ENCODE data around the gene HDAC2. TPM values are rescaled to one million over a fixed set of nuclear protein-coding genes. Genes with fewer than 3 reads are reported as not detected.
A peak's percentile ranks its signal among the peaks of the same experiment; 100 is the strongest.
"Not testable (repeated sequence)": the region's sequence is repeated elsewhere in the genome, so short reads cannot be mapped to it uniquely, and the experiment has no call there.

The HDAC2 gene
- total RNA-seq, 1 donor from 2014 or later, result 91.2 TPM

DNA sequence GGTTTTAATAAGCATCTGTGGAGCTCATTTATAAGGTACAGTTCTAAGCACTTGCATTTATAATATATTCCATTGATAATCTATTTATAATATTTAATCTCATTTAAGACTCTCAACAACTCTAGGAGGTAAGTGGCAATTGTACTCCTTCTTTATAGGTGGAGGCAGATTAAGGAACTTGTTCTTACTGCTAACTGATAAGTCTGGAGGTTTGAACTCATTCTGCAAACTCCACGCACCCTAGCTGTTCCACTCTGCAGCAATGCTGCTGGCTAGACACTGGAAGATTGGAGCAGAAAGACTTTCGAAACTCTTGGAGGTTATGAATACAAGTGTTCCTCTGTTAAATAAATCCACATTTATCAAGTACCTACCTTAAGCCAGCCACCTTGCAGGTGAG lies 793 bp upstream of the HDAC2 start:
- no peak for DNase-seq

- peak; percentile 80 for DNase-seq
These were observed 802 bp downstream of the HDAC2 start for GRCh38 chr6:113969888-113970804.

DNA sequence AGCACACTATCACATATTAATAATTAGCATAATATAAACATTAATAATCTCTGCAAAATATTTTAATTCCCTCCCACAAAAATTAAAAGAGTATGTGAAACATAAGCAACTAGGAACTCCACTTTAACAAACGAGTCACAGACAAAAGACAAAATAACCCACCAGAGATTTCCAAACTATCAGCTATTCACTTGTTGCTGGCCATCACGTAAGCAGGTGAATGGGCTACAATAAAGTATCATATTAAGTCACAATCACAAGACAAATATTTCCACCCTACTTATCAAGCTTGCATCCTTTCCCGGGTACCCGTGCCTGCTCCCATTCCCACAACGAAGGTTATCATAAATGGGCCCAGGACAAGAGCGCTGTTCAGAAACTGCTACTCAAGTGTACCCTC lies 2.5 kb downstream of the HDAC2 start:
- no peak for DNase-seq

GRCh38 chr6:113967777-113968176 lies 3.2 kb downstream of the HDAC2 start:
- DNase-seq, result no peak

DNA sequence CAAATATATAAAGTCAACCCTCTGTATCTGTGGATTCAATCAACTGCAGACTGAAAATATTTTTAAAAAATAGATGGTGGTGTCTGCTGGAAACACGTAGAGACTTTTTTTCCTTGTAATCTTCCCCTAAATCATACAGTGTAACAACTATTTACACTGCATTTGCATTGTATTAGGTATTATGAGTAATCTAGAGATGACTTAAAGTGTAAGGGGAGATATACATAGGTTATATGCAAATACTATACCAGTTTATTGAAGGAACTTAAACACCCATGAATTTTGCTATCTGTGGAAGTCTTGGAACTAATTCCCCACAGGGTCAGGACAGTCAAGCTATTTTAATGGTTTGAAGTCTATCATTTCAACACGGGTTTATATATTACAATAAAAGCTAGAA lies 10.2 kb downstream of the HDAC2 start:
- DNase-seq, result no peak

DNA sequence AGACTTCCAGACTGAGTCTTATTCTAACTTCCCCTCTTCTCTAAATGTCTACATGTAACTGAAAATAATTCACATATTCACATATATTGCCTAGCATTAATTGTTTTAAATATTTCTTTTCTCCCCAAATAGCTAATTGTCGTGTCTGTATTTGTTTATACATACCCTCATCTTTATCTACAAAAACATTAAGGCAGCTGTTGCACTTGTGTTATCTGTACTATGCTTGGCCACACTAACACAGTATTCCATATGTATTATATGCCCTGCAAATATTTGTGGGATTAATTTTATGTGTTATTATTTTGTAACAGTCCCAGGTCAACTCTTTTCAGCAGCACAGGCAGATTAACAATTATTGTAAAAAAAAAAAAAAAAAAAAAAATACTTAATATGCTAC lies 11.7 kb downstream of the HDAC2 start:
- DNase-seq, result no peak

DNA sequence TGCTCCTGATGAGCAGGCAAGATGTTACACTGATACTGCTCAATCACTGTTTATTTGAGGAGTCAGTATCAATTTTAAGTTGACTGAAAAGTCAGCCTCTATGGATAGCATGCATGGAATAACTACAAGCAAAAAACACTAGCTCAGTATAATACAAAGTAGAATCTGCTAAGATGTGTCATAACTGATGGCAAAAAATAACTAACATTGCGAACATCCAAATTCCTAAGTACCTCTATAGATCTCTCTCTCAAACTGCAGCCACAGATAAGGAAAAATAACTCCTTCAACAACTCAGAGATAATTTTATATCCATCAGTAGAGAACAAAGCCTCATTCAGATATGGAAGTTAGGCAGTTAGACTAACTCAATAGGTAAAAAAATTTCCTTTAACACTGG lies 16.3 kb downstream of the HDAC2 start:
- no peak for DNase-seq

- DNase-seq, result no peak
These were observed 17.6 kb downstream of the HDAC2 start for GRCh38 chr6:113953346-113953745.

DNA sequence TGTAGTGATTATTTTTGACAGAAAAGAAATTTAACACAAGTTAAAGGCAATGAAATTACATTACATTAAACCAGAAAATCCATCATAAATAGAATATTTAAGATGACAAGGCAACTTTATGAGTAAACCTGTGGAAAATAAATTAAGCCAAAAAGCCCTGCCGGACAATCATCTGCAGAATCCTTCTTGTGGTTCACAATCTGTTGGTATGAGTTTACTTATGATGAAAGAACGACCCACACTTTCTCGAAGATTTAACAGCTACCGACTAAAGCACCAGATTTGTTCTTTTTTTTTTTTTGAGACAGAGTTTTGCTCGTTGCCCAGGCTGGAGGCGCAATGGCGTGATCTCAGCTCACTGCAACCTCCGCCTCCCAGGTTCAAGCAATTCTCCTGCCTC lies 21.4 kb downstream of the HDAC2 start:
- DNase-seq, result no peak

DNA sequence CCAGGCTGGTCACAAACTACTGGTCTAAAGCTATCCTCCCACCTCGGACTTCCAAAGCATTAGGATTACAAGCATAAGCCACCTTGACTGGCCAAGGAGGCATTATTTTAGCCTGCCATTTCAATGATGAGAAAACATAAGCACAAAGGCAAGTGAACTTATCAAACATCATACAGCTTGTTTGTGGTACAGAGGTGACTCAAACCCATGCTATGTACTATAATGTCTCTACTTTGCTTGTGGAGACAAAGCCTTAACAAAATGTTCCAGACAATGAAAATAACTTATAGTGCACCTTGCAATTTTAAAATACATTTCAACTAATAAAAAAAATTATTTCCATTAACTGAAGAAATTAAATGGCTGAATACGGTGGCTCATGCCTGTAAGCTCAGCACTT lies 26.2 kb downstream of the HDAC2 start:
- DNase-seq, result no peak

- DNase-seq, result no peak
These were observed 31.1 kb downstream of the HDAC2 start for GRCh38 chr6:113939825-113940224.

GRCh38 chr6:113936093-113936934 lies 34.6 kb downstream of the HDAC2 start:
- peak; percentile 82 for DNase-seq

- no peak for DNase-seq
These were observed 36.8 kb downstream of the HDAC2 start for GRCh38 chr6:113934101-113934500.

- not testable (repeated sequence) for DNase-seq
These were observed 39.0 kb downstream of the HDAC2 start for GRCh38 chr6:113931907-113932306.

DNA sequence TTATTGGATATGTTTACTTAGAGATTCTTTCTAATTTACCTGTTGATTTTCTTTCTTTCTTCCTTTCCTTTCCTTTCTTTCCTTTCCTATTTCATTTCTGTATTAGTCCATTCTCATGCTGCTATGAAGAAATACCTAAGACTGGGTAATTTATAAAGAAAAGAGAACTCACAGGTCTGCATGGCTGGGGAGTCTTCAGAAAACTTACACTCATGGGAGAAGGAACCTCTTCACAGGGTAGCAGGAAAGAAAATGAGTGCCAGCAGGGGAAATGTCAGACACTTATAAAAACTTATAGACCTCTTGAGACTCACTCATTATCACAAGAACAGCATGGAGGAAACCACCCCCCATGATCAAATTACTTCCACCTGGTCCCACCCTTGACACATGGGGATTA lies 40.8 kb downstream of the HDAC2 start:
- no peak for DNase-seq

DNA sequence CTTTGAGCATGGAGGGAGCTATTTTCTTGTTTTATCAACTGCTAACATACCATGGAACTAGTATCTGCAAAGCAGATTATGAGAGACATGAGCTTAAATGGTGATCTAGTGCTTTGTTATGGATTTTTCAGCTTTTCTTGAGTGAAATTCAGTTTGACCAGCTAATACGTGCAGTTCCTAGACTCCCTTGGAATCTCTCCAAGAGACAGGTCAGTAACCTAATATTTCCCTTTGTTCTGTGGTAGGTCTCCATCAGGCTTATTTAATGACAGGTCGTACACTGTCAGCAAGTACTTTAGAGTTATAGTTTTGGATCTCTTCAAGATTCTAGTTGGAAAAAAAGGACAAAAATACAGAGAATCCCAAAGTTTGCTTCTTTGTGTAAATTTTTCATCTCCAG lies 43.9 kb downstream of the HDAC2 start:
- no peak for DNase-seq

GRCh38 chr6:113925378-113925777 lies 45.6 kb downstream of the HDAC2 start:
- no peak for DNase-seq

DNA sequence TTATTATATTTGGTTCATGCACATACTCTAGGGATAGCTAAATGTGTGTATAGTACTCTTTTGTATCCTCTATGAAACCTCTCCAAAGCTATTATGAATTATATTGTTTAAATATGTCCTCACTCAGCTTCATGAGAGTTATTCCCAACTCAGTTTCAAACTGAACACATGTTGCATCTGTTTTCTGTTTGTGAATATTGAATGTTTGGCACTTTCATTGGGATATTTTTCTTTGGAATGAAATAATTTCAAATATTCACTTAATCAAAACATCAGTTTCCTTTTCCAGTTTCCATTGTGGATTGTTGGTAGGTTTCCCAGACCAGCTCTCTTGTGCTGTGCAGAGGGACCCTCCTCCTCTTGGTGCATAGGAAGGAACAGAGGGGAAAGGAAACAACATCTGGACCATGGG lies 46.6 kb downstream of the HDAC2 start:
- DNase-seq, result peak; percentile 98

GRCh38 chr6:113923526-113923925 lies 47.4 kb downstream of the HDAC2 start:
- DNase-seq, result peak; percentile 84

DNA sequence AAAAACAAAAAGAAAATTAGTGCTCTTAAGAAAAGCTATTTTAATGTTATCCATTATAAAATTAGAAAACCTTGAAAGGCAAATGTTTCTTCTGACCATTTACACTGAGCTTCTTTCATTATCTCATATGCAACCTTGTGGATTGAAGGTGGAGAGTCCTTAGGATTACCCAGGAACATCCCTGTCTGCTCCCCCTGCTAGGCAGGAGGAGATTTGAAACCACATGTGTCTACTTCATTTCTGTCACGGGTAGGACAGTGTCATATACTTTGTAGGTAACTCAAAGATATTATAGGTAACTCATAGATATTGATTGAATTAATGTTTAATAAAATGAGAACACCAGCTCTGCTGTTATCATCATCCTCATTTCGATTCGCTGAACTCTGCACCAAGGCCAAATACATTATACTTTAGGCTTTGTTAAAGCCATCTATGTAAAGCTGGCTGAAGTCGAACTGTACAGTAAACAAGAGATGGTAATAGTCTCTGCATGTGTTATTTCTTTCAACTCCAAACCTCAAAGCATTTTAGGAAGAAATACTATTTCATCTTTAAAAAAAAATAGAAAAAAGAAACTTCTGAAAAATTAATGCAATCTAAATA lies 49.5 kb downstream of the HDAC2 start:
- DNase-seq, result no peak

GRCh38 chr6:113920663-113921267 lies 50.2 kb downstream of the HDAC2 start:
- DNase-seq, result peak; percentile 34

DNA sequence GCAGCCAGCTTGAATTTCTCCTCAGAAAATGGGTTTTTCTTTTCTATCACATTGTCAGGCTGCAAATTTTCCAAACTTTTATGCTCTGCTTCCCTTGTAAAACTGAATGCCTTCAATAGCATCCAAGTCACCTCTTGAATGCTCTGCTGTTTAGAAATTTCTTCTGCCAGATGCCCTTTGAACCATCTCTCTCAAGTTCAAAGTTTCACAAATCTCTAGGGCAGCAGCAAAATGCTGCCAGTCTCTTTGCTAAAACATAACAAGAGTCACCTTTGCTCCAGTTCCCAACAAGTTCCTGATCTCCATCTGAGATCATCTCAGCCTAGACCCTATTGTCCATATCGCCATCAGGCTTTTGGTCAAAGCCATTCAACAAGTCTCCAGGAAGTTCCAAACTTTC lies 60.7 kb downstream of the HDAC2 start:
- not testable (repeated sequence) for DNase-seq
